HepG2 (cell line): ENCODE data around the gene SLC25A43. TPM values are rescaled to one million over a fixed set of nuclear protein-coding genes. Genes with fewer than 3 reads are reported as not detected.
A peak's percentile ranks its signal among the peaks of the same experiment; 100 is the strongest.

ENCODE experiments used
- CEBPG ChIP-seq: IDR thresholded peaks from 2 replicates; pipeline ENCODE4 v1.6.1; 2016
- ELF4 ChIP-seq: sonication (generic); formaldehyde crosslinking; IDR thresholded peaks from 2 replicates; pipeline ENCODE4 v1.5.0; 2020; ENCODE audit warnings: missing genetic modification reagents, mild to moderate bottlenecking, moderate library complexity, borderline replicate concordance
- HOXA3 ChIP-seq: sonication (generic); formaldehyde crosslinking; IDR thresholded peaks from 2 replicates; pipeline ENCODE4 v1.5.0; 2020; ENCODE audit warnings: missing genetic modification reagents
- KAT8 ChIP-seq: IDR thresholded peaks from 2 replicates; pipeline ENCODE4 v1.6.1; 2016; ENCODE audit warnings: missing genetic modification reagents, missing compliant biosample characterization
- MATR3 ChIP-seq: sonication (generic); formaldehyde crosslinking; IDR thresholded peaks from 2 replicates; pipeline ENCODE4 v1.4.0; 2020; ENCODE audit warnings: missing genetic modification reagents
- SALL2 ChIP-seq: sonication (generic); formaldehyde crosslinking; IDR thresholded peaks from 2 replicates; pipeline ENCODE4 v1.8.1; 2023; ENCODE audit warnings: mild to moderate bottlenecking, missing genetic modification reagents, inconsistent platforms
- ZNF124 ChIP-seq: sonication (generic); formaldehyde crosslinking; IDR thresholded peaks from 2 replicates; pipeline ENCODE4 v1.4.0; 2020; ENCODE audit warnings: missing genetic modification reagents
- ZNF296 ChIP-seq: sonication (generic); formaldehyde crosslinking; conservative IDR thresholded peaks from 2 replicates; pipeline ENCODE4 v1.5.0; 2020; ENCODE audit warnings: mild to moderate bottlenecking, missing genetic modification reagents
- ZNF367 ChIP-seq: sonication (generic); formaldehyde crosslinking; IDR thresholded peaks from 2 replicates; pipeline ENCODE4 v1.4.0; 2020; ENCODE audit warnings: missing genetic modification reagents, borderline replicate concordance
- ZNF781 ChIP-seq: sonication (generic); formaldehyde crosslinking; IDR thresholded peaks from 2 replicates; pipeline ENCODE4 v1.5.1; 2020; ENCODE audit warnings: borderline replicate concordance, mild to moderate bottlenecking, missing genetic modification reagents; ENCODE audit errors: not compliant biosample characterization
- polyA plus RNA-seq, 8 experiments: library from polyadenylated mRNA; depleted of rRNA in 3 of 8; stranded (reverse) in 7 of 8; unstranded in 1 of 8; fragments of >200 nt; fragmentation: Illumina TruSeq in 4 of 8; extraction: Trizol in 4 of 8; gene quantifications; 2 replicates each; pipeline versions ENCODE4 v1.2.1 to v1.2.3, GENCODE V29; 2011 to 2016; ENCODE audit warnings: low read depth in 4 of 8, missing spikeins in 1 of 8, mixed read lengths in 1 of 8; ENCODE audit not compliant: insufficient read depth in 1 of 8
- total RNA-seq, 5 experiments: library from RNA; depleted of rRNA; stranded (reverse); fragments of >200 nt; fragmentation: Illumina TruSeq; extraction: Trizol; gene quantifications; 2 replicates each; pipeline ENCODE4 v1.2.3, GENCODE V29; 2016; ENCODE audit warnings: low read depth in 1 of 5
- TF ChIP-seq, protein P1 (sequence below): sonication (generic); formaldehyde crosslinking; IDR thresholded peaks from 2 replicates; pipeline ENCODE4 v1.5.0; 2020; ENCODE audit warnings: mild to moderate bottlenecking, missing genetic modification reagents, borderline replicate concordance
- TF ChIP-seq, protein P2 (sequence below): sonication (generic); formaldehyde crosslinking; IDR thresholded peaks from 2 replicates; pipeline ENCODE4 v1.4.0; 2020; ENCODE audit warnings: mild to moderate bottlenecking, missing genetic modification reagents
- TF ChIP-seq, protein P3 (sequence below): sonication (generic); formaldehyde crosslinking; IDR thresholded peaks from 2 replicates; pipeline ENCODE4 v1.4.0; 2020; ENCODE audit warnings: missing genetic modification reagents, borderline replicate concordance
- TF ChIP-seq, protein P4 (sequence below): sonication (generic); formaldehyde crosslinking; IDR thresholded peaks from 2 replicates; pipeline ENCODE4 v1.5.1; 2020; ENCODE audit warnings: mild to moderate bottlenecking, missing genetic modification reagents, moderate library complexity
- TF ChIP-seq, protein P5 (sequence below): sonication (generic); formaldehyde crosslinking; IDR thresholded peaks from 2 replicates; pipeline ENCODE4 v1.8.1; 2023; ENCODE audit warnings: mild to moderate bottlenecking, missing genetic modification reagents

The SLC25A43 gene
- total and polyA plus RNA-seq, 2 of the 13 experiments (the other 11 are each of a cell fraction or from before 2014, with no cell fraction given): 5.8 to 13.2 TPM

DNA sequence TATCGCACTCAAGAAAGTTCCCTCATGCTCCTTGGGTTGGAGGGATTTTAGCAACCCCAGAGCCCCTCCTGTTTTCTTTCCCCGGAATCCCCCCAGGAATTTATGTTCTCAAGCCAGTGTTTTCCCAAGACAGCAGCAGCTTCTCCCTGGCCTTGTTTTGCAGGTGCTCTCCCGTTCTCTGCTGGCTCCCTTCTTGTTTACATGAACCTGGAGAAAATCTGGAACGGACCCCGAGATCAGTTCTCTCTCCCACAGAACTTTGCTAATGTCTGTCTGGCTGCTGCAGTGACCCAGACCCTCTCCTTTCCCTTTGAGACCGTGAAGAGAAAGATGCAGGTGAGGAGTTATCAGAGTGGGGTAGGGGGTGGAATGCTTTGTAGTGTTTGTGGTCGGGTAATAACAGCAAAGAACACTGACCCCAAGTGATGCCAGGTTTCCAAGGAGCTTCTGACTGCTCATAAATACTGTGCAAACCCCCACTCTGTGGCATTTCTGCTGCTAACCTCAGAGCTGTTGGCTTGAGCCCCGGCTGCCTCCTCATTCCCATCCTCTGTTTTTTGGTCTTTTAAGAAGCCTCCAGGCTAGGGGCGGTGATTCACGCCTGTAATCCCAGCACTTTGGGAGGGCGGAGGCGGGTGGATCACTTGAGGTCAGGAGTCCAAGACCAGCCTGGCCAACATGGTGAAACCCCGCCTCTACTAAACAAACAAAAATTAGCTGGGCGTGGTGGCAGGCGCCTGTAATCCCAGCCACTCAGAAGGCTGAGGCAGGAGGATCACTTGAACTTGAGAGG lies 11.1 kb downstream of the SLC25A43 start (continued):
- TF ChIP-seq, protein P1, sequence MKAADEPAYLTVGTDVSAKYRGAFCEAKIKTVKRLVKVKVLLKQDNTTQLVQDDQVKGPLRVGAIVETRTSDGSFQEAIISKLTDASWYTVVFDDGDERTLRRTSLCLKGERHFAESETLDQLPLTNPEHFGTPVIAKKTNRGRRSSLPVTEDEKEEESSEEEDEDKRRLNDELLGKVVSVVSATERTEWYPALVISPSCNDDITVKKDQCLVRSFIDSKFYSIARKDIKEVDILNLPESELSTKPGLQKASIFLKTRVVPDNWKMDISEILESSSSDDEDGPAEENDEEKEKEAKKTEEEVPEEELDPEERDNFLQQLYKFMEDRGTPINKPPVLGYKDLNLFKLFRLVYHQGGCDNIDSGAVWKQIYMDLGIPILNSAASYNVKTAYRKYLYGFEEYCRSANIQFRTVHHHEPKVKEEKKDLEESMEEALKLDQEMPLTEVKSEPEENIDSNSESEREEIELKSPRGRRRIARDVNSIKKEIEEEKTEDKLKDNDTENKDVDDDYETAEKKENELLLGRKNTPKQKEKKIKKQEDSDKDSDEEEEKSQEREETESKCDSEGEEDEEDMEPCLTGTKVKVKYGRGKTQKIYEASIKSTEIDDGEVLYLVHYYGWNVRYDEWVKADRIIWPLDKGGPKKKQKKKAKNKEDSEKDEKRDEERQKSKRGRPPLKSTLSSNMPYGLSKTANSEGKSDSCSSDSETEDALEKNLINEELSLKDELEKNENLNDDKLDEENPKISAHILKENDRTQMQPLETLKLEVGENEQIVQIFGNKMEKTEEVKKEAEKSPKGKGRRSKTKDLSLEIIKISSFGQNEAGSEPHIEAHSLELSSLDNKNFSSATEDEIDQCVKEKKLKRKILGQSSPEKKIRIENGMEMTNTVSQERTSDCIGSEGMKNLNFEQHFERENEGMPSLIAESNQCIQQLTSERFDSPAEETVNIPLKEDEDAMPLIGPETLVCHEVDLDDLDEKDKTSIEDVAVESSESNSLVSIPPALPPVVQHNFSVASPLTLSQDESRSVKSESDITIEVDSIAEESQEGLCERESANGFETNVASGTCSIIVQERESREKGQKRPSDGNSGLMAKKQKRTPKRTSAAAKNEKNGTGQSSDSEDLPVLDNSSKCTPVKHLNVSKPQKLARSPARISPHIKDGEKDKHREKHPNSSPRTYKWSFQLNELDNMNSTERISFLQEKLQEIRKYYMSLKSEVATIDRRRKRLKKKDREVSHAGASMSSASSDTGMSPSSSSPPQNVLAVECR (CRISPR knock-in tag): no peak
- no peak for TF ChIP-seq ZNF781 (CRISPR knock-in tag)
- peak; percentile 44; the same call in 1 of the 2 replicates for TF ChIP-seq HOXA3
- TF ChIP-seq, protein P2, sequence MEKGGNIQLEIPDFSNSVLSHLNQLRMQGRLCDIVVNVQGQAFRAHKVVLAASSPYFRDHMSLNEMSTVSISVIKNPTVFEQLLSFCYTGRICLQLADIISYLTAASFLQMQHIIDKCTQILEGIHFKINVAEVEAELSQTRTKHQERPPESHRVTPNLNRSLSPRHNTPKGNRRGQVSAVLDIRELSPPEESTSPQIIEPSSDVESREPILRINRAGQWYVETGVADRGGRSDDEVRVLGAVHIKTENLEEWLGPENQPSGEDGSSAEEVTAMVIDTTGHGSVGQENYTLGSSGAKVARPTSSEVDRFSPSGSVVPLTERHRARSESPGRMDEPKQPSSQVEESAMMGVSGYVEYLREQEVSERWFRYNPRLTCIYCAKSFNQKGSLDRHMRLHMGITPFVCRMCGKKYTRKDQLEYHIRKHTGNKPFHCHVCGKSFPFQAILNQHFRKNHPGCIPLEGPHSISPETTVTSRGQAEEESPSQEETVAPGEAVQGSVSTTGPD (CRISPR knock-in tag): no peak
- TF ChIP-seq ZNF124: no peak
- TF ChIP-seq, protein P3, sequence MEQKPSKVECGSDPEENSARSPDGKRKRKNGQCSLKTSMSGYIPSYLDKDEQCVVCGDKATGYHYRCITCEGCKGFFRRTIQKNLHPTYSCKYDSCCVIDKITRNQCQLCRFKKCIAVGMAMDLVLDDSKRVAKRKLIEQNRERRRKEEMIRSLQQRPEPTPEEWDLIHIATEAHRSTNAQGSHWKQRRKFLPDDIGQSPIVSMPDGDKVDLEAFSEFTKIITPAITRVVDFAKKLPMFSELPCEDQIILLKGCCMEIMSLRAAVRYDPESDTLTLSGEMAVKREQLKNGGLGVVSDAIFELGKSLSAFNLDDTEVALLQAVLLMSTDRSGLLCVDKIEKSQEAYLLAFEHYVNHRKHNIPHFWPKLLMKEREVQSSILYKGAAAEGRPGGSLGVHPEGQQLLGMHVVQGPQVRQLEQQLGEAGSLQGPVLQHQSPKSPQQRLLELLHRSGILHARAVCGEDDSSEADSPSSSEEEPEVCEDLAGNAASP: peak; percentile 66; the same call in 1 of the 2 replicates
- TF ChIP-seq, protein P4, sequence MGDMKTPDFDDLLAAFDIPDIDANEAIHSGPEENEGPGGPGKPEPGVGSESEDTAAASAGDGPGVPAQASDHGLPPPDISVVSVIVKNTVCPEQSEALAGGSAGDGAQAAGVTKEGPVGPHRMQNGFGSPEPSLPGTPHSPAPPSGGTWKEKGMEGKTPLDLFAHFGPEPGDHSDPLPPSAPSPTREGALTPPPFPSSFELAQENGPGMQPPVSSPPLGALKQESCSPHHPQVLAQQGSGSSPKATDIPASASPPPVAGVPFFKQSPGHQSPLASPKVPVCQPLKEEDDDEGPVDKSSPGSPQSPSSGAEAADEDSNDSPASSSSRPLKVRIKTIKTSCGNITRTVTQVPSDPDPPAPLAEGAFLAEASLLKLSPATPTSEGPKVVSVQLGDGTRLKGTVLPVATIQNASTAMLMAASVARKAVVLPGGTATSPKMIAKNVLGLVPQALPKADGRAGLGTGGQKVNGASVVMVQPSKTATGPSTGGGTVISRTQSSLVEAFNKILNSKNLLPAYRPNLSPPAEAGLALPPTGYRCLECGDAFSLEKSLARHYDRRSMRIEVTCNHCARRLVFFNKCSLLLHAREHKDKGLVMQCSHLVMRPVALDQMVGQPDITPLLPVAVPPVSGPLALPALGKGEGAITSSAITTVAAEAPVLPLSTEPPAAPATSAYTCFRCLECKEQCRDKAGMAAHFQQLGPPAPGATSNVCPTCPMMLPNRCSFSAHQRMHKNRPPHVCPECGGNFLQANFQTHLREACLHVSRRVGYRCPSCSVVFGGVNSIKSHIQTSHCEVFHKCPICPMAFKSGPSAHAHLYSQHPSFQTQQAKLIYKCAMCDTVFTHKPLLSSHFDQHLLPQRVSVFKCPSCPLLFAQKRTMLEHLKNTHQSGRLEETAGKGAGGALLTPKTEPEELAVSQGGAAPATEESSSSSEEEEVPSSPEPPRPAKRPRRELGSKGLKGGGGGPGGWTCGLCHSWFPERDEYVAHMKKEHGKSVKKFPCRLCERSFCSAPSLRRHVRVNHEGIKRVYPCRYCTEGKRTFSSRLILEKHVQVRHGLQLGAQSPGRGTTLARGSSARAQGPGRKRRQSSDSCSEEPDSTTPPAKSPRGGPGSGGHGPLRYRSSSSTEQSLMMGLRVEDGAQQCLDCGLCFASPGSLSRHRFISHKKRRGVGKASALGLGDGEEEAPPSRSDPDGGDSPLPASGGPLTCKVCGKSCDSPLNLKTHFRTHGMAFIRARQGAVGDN (CRISPR knock-in tag): peak; percentile 47
- TF ChIP-seq SALL2 (CRISPR knock-in tag): no peak
- TF ChIP-seq, protein P5, sequence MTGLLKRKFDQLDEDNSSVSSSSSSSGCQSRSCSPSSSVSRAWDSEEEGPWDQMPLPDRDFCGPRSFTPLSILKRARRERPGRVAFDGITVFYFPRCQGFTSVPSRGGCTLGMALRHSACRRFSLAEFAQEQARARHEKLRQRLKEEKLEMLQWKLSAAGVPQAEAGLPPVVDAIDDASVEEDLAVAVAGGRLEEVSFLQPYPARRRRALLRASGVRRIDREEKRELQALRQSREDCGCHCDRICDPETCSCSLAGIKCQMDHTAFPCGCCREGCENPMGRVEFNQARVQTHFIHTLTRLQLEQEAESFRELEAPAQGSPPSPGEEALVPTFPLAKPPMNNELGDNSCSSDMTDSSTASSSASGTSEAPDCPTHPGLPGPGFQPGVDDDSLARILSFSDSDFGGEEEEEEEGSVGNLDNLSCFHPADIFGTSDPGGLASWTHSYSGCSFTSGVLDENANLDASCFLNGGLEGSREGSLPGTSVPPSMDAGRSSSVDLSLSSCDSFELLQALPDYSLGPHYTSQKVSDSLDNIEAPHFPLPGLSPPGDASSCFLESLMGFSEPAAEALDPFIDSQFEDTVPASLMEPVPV (CRISPR knock-in tag): no peak
- no peak for TF ChIP-seq ELF4
- 0 out of 2 replicates have a peak, but pooled peaks have one; percentile 32 for TF ChIP-seq KAT8 (CRISPR knock-in tag)
- no peak for TF ChIP-seq ZNF296 (CRISPR knock-in tag)
- TF ChIP-seq MATR3 (CRISPR knock-in tag): no peak
- TF ChIP-seq ZNF367 (CRISPR knock-in tag): no peak
- TF ChIP-seq CEBPG (CRISPR knock-in tag): peak; percentile 31; the same call in 1 of the 2 replicates
